GM12891 (cell line): Measurements from ENCODE around the gene ACP7.

Experiments
- POLR2A ChIP-seq: IDR thresholded peaks from 2 replicates; pipeline ENCODE4 v1.6.1; 2011; ENCODE audit warnings: low read depth, low read length, control low read depth
- POLR2AphosphoS5 ChIP-seq: IDR thresholded peaks from 2 replicates; pipeline ENCODE4 v1.6.1; 2011; ENCODE audit warnings: low read depth, low read length, control low read depth

DNA sequence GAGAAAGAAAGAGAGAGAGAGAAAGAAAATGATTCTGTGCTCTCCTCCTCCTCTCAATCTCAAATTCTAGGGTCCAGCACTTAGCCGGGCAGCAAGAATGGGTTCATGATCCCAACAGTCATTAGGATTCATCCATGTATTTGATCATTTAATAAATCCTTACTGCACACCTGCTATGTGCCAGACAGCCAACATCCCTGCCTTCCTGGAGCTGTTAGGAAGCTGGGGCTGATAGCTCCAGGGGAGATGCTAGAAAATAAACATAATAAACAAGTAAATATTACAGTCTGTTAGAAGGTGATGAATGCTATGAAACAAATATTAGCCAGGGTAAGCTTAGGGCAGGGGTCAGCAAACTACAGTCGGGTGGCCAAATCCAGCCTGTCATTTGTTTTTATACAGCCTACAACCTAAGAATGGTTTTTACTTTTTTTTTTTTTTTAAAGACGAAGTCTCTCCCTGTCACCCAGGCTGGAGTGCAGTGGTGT lies 9.9 kb upstream of the ACP7 start:
- TF ChIP-seq POLR2AphosphoS5, result no peak
- no peak for TF ChIP-seq POLR2A
